ENCODE data around the gene HDGFL2.

HDGFL2 gene

DNA sequence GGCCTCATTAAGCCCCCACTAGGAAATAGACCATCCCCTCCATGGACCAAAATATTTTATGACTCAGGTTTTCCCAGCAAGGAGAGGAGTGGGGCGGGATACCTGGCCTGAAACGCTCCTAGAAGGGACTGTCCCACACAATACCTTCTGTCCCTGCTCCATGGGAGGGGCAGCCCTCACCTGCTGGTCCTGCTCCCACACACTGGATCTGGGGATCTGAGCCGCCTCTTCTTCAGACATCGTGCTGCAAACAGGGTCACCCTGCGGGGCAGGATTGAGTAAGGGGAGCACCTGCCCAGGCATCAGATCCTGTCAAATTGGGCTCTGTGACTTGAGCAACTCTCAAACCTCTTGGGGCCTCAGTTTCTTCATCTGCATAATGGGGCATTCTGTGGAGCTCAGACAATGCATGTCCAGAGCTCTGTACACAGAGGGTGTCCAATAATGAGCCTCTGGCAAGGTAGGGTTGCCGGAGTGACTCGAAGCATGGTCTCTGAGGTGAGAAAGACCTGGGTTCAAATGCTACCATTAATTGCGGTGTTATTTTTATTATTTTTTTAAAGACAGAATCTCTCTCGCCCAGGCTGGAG, 61.8 kb downstream of the HDGFL2 start:
- TF ChIP-seq, protein P1, sequence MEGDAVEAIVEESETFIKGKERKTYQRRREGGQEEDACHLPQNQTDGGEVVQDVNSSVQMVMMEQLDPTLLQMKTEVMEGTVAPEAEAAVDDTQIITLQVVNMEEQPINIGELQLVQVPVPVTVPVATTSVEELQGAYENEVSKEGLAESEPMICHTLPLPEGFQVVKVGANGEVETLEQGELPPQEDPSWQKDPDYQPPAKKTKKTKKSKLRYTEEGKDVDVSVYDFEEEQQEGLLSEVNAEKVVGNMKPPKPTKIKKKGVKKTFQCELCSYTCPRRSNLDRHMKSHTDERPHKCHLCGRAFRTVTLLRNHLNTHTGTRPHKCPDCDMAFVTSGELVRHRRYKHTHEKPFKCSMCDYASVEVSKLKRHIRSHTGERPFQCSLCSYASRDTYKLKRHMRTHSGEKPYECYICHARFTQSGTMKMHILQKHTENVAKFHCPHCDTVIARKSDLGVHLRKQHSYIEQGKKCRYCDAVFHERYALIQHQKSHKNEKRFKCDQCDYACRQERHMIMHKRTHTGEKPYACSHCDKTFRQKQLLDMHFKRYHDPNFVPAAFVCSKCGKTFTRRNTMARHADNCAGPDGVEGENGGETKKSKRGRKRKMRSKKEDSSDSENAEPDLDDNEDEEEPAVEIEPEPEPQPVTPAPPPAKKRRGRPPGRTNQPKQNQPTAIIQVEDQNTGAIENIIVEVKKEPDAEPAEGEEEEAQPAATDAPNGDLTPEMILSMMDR (IDR thresholded peaks at IDR 0.05; ENCODE audit: unreplicated experiment in 3 of 3), result no peak
- no peak overlapping the region for H3K27ac Mint-ChIP-seq
- peaks cover 4% of the 10 kb centered on the region for H3K4me1 Mint-ChIP-seq
- peaks cover 24% of the 10 kb centered on the region for H3K27me3 Mint-ChIP-seq (ENCODE audit: low read depth)
- no peak overlapping the region for H3K4me3 Mint-ChIP-seq
- no peaks in the 10 kb centered on the region for H3K9me3 Mint-ChIP-seq
- H3K36me3 Mint-ChIP-seq (ENCODE audit: low read depth), result no peaks in the 10 kb centered on the region

DNA sequence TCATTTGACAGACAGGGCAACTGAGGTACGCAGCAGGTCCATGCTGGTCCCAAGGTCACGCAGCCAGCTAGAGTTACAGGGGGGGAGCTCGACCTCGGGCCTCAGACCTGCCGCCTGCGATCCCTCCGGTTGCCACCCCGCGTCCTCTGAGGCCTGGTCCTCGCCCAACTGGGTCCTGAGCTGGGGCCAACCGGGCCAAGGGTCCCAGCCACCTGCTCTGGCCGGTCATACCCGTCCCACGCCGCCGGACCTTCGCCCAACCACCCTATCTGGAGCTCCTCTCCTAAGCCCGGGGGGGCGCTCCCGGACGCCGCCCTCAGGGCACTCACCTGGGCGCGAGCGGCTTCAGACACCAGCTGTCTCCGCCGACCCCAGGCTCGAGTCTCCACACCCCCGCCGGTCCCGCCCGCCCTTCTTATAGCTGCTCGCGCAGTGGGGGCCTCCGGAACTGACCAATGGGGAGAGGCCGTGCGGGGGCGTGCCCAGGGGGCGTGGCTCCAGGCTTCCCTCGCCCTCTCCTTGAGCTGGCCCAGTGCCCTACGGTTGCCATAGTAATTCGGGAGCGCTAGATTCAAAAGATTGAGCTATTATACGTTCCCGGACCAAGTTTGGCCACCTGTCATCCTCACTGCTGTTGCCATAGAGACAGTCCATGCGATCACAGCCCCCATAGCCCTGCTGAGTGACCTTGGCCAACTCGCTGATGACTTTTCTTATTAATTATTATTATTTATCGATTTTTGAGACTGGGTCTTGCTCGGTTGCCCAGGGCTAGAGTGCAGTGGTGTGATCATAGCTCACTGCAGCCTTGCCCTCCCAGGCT, 63.0 kb downstream of the HDGFL2 start, which contains the start of gene PLIN5:
TSS of gene PLIN5 (minus strand) at position 389 of the 823 bp plus-strand sequence. CDS start 1,150 bp downstream, outside the sequence.
- Mint-ChIP-seq H3K4me1 (peaks cover 8% of the 10 kb centered on the region), H3K36me3 (ENCODE audit: low read depth) (no peaks in the 10 kb centered on the region), H3K27me3 (ENCODE audit: low read depth) (peaks cover 24% of the 10 kb centered on the region), H3K4me3 (peak within 1 kb of the TSS in 2 of 3 experiments; percentile 32 to 64), H3K27ac (no peak within 1 kb of the TSS), H3K9me3 (no peaks in the 10 kb centered on the region)
- TF ChIP-seq, protein P1 (IDR thresholded peaks at IDR 0.05; ENCODE audit: unreplicated experiment in 3 of 3), result no peak

DNA sequence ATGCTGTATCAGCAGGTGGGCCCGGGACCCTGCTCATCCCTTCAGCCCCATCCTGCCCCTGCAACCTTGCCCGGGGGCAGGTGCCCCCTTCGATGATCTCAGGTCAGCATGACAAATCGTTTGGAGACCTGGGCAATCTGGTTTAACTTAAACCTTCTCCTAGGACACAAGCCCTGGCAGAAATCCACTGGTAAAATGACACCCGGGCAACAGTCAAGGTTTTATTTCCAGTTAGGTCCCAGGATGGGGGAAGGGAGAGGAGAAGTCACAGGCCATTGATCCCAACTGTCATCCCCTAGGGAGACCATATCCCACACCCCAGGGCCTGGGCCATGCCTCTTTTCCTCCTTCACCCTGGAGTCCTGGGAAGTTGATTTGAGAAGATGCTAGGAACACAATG, 64.7 kb downstream of the HDGFL2 start:
- H3K4me1 Mint-ChIP-seq, result peaks cover 8% of the 10 kb centered on the region
- H3K4me3 Mint-ChIP-seq, result peak overlapping the region in 1 of 3 experiments; percentile 5
- no peaks in the 10 kb centered on the region for H3K9me3 Mint-ChIP-seq
- peaks cover 21% of the 10 kb centered on the region for H3K27me3 Mint-ChIP-seq (ENCODE audit: low read depth)
- no peaks in the 10 kb centered on the region for H3K36me3 Mint-ChIP-seq (ENCODE audit: low read depth)
- H3K27ac Mint-ChIP-seq, result peak overlapping the region in 1 of 3 experiments; percentile 28
- TF ChIP-seq, protein P1 (IDR thresholded peaks at IDR 0.05; ENCODE audit: unreplicated experiment in 3 of 3), result no peak

DNA sequence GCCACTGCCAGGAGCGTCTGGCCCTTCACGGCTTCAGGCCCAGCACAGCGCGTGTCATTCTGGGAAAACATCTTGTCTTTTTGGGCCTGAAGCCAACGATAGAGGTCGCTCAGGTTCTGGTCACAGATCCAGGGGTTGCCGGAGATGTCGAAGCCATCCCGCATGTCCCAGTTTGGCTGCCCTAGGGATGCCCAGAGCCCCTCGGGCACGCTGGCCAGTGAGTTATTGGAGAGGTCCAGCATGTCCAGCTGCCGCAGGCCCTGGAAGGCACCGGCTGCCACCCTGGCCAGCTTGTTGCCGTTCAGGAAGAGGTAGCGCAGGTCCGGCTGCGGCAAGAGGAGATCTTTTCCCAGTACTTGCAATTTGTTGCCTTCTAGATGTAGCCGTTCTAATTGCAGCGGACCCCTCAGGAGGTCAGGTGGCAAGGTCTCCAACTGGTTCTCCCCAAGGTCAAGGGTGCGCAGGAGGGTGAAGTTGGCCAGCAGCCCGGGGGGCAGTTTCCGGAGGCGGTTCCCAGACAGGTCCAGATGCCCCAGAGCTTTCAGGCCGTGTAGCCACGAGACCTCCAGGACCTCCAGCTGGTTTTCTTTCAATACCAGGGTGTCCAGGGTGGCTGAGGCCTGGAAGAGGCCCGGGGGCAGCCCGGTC, 66.0 kb downstream of the HDGFL2 start:
- TF ChIP-seq, protein P1 (IDR thresholded peaks at IDR 0.05; ENCODE audit: unreplicated experiment in 3 of 3), result no peak
- Mint-ChIP-seq H3K4me1 (peaks cover 8% of the 10 kb centered on the region), H3K36me3 (ENCODE audit: low read depth) (no peaks in the 10 kb centered on the region), H3K9me3 (no peaks in the 10 kb centered on the region), H3K27me3 (ENCODE audit: low read depth) (peaks cover 20% of the 10 kb centered on the region), H3K27ac (no peak overlapping the region), H3K4me3 (no peak overlapping the region)

DNA sequence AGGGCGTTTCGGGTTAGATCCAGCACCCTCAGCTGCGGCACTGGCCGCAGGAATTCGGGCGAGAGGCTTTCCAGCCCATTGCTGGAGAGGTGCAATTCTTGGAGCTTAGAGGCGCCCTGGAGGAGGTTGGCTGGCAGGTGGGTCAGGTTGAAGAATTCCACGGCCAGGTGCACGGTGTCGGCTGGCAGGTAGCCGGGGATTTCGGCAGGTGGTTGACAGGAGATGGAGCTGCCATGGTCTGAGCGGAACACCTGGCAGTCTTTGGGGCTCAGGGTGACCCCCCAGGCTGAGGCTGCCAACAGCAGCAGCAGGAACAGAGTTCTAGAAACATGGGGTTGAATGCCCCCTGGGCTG, 66.5 kb downstream of the HDGFL2 start:
- Mint-ChIP-seq H3K9me3 (no peaks in the 10 kb centered on the region), H3K4me3 (no peak overlapping the region), H3K36me3 (ENCODE audit: low read depth) (no peaks in the 10 kb centered on the region), H3K4me1 (peaks cover 8% of the 10 kb centered on the region), H3K27me3 (ENCODE audit: low read depth) (peaks cover 15% of the 10 kb centered on the region), H3K27ac (no peak overlapping the region)
- TF ChIP-seq, protein P1 (IDR thresholded peaks at IDR 0.05; ENCODE audit: unreplicated experiment in 3 of 3), result no peak
